ENCODE results near the gene C1orf210. TPM values are rescaled to one million over a fixed set of nuclear protein-coding genes. Genes with fewer than 3 reads are reported as not detected.

C1orf210 gene
- total RNA-seq, 1 experiment from 2014 or later, result 12.8 TPM

GRCh38 chr1:43299101-43299500 is 13.7 kb upstream of the C1orf210 start (continued):
- TF ChIP-seq ZNF232 (CRISPR knock-in tag; IDR thresholded peaks at IDR 0.05) (no peak), ZNF121 (CRISPR knock-in tag; IDR thresholded peaks at IDR 0.05) (no peak), CBFB (CRISPR knock-in tag; IDR thresholded peaks at IDR 0.05; ENCODE audit: low read depth) (no peak), GRHL2 (CRISPR knock-in tag; IDR thresholded peaks at IDR 0.05; ENCODE audit: insufficient replicate concordance, severe bottlenecking) (no peak), CDX4 (CRISPR knock-in tag; IDR thresholded peaks at IDR 0.05; ENCODE audit: borderline replicate concordance) (no peak), ZNF512 (CRISPR knock-in tag; IDR thresholded peaks at IDR 0.05; ENCODE audit: borderline replicate concordance) (no peak), IRF2 (CRISPR knock-in tag; IDR thresholded peaks at IDR 0.05; ENCODE audit: borderline replicate concordance, low read depth) (no peak)

- peak overlapping the region; percentile 4; the same call in 1 of the 2 replicates for H3K27ac Mint-ChIP-seq
- TF ChIP-seq E2F1 (CRISPR knock-in tag; IDR thresholded peaks at IDR 0.05) (no peak), ZNF138 (CRISPR knock-in tag; conservative IDR thresholded peaks at IDR 0.05) (no peak), ZBTB43 (CRISPR knock-in tag; IDR thresholded peaks at IDR 0.05) (no peak), ELF4 (CRISPR knock-in tag; IDR thresholded peaks at IDR 0.05; ENCODE audit: low read depth) (no peak), ZNF281 (CRISPR knock-in tag; IDR thresholded peaks at IDR 0.05) (no peak), E2F5 (CRISPR knock-in tag; IDR thresholded peaks at IDR 0.05) (no peak), TEAD1 (CRISPR knock-in tag; IDR thresholded peaks at IDR 0.05) (no peak), ATF6 (CRISPR knock-in tag; IDR thresholded peaks at IDR 0.05) (no peak), SP1 (CRISPR knock-in tag; conservative IDR thresholded peaks at IDR 0.05) (no peak), ZNF263 (CRISPR knock-in tag; IDR thresholded peaks at IDR 0.05; ENCODE audit: low read depth) (no peak), AR (CRISPR knock-in tag; IDR thresholded peaks at IDR 0.05) (no peak)
- DNase-seq (ENCODE audit: low spot score), result no peak
- no peaks in the 10 kb centered on the region for H3K27me3 Mint-ChIP-seq (ENCODE audit: low read depth)
- no peaks in the 10 kb centered on the region for H3K9me3 Mint-ChIP-seq
- H3K4me1 Mint-ChIP-seq, result peaks cover 42% of the 10 kb centered on the region
- no peak overlapping the region for H3K4me3 Mint-ChIP-seq
- CTCF ChIA-PET, result interaction anchor here (1.0 to 3.5 kb wide), 2 partner anchors 13 to 116 kb away, joined by 4 to 21 read pairs; partner anchors contain the start of gene C1orf210
- ATAC-seq, result no peak
- no peaks in the 10 kb centered on the region for H3K36me3 Mint-ChIP-seq
- POLR2A ChIA-PET, result no interaction called here
Measured at GRCh38 chr1:43298055-43298454, 12.7 kb upstream of the C1orf210 start.
